Osteocyte (in vitro differentiated cells): Measurements from ENCODE around the gene CREBL2. TPM values are rescaled to one million over a fixed set of nuclear protein-coding genes. Genes with fewer than 3 reads are reported as not detected.

Experiments used
- DNase-seq: peaks from one replicate; pipeline ENCODE4 v3.0.0; 2021; ENCODE audit warnings: mixed read lengths; ENCODE audit not compliant: unreplicated experiment; ENCODE audit errors: extremely low spot score
- H3K27ac Mint-ChIP-seq: one replicate; pipeline ENCODE4 v1.8.0; 2021; ENCODE audit warnings: mild to moderate bottlenecking, mixed read lengths; ENCODE audit not compliant: unreplicated experiment
- H3K27me3 Mint-ChIP-seq: one replicate; pipeline ENCODE4 v1.8.0; 2021; ENCODE audit warnings: mixed read lengths; ENCODE audit not compliant: unreplicated experiment
- H3K36me3 Mint-ChIP-seq: one replicate; pipeline ENCODE4 v1.8.0; 2021; ENCODE audit warnings: mixed read lengths; ENCODE audit not compliant: unreplicated experiment
- H3K4me1 Mint-ChIP-seq: one replicate; pipeline ENCODE4 v1.8.0; 2021; ENCODE audit warnings: mixed read lengths; ENCODE audit not compliant: unreplicated experiment
- H3K4me3 Mint-ChIP-seq: one replicate; pipeline ENCODE4 v1.8.0; 2021; ENCODE audit warnings: mild to moderate bottlenecking, moderate library complexity, mixed read lengths; ENCODE audit not compliant: unreplicated experiment
- H3K9me3 Mint-ChIP-seq: one replicate; pipeline ENCODE4 v1.8.0; 2021; ENCODE audit warnings: mixed read lengths; ENCODE audit not compliant: unreplicated experiment
- total RNA-seq: library from RNA; stranded (reverse); gene quantifications from 2 replicates; pipeline ENCODE4 v1.2.1, GENCODE V29; 2021
- TF ChIP-seq, protein P1 (sequence below): fragments of 200-600 bp; sonication (generic); IDR thresholded peaks from 2 replicates; pipeline ENCODE4 v1.5.0; 2021; ENCODE audit warnings: antibody characterized with exemption, mild to moderate bottlenecking, moderate library complexity

Gene CREBL2
- total RNA-seq, 1 donor from 2014 or later: 15.1 TPM

DNA sequence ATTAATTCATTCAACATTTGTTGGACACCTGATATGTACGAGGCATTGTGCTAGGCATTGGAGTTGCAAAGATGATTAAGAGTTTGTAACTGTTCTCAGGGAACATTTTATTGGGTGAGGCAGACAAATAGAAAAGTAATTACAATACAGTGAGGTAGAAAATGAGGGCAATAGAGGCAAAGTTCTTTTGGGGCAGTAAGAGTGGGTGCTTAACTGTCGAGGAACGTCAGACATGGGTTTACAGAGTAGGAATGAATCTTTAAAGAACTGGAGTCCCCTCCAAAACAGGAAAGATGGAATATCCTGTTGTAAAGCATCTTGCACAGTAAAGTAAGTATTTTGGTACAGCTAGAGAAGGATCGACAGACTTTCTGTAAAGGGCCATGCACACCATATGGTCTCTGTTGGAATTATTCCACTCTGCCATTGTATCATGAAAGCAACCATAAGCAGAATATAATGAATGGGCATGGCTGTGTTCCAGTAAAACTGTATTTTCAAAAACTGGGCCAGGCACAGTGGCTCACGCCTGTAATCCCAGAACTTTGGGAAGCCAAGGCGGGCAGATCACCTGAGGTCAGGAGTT lies 9.1 kb downstream of the CREBL2 start:
- peaks cover 23% of the 10 kb centered on the region for H3K36me3 Mint-ChIP-seq
- no peaks in the 10 kb centered on the region for H3K27me3 Mint-ChIP-seq
- TF ChIP-seq, protein P1, sequence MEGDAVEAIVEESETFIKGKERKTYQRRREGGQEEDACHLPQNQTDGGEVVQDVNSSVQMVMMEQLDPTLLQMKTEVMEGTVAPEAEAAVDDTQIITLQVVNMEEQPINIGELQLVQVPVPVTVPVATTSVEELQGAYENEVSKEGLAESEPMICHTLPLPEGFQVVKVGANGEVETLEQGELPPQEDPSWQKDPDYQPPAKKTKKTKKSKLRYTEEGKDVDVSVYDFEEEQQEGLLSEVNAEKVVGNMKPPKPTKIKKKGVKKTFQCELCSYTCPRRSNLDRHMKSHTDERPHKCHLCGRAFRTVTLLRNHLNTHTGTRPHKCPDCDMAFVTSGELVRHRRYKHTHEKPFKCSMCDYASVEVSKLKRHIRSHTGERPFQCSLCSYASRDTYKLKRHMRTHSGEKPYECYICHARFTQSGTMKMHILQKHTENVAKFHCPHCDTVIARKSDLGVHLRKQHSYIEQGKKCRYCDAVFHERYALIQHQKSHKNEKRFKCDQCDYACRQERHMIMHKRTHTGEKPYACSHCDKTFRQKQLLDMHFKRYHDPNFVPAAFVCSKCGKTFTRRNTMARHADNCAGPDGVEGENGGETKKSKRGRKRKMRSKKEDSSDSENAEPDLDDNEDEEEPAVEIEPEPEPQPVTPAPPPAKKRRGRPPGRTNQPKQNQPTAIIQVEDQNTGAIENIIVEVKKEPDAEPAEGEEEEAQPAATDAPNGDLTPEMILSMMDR: no peak
- H3K27ac Mint-ChIP-seq: no peak overlapping the region
- no peak for DNase-seq
- peaks cover 7% of the 10 kb centered on the region for H3K9me3 Mint-ChIP-seq
- peaks cover 3% of the 10 kb centered on the region for H3K4me1 Mint-ChIP-seq
- H3K4me3 Mint-ChIP-seq: no peak overlapping the region

DNA sequence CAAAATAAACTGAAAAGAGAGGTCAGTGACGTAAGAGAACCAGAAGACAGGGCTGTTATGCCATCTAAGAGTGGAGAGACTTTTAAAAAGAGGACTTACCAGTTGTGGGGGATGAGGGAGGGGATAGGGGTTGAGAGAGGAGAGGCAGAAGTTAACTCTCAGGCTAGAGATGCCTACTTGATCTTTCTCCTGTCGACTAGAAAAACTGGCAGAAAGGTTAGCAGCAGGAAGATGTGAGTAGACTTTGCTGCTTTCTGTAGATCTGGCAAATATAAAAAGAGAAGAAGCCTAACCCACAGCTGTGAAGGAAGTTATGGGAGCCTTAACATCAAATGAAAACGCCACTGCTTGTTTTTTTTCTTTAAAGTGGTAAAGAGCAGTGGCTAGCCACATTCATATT lies 10.7 kb downstream of the CREBL2 start:
- Mint-ChIP-seq H3K36me3 (peaks cover 28% of the 10 kb centered on the region), H3K27me3 (no peaks in the 10 kb centered on the region), H3K9me3 (peaks cover 7% of the 10 kb centered on the region), H3K4me3 (no peak overlapping the region), H3K27ac (no peak overlapping the region), H3K4me1 (no peaks in the 10 kb centered on the region)
- DNase-seq: no peak
- TF ChIP-seq, protein P1: no peak

- peaks cover 5% of the 10 kb centered on the region for H3K4me1 Mint-ChIP-seq
- no peaks in the 10 kb centered on the region for H3K27me3 Mint-ChIP-seq
- TF ChIP-seq, protein P1: no peak
- peaks cover 7% of the 10 kb centered on the region for H3K9me3 Mint-ChIP-seq
- no peak for DNase-seq
- peaks cover 30% of the 10 kb centered on the region for H3K36me3 Mint-ChIP-seq
- H3K4me3 Mint-ChIP-seq: no peak overlapping the region
- H3K27ac Mint-ChIP-seq: no peak overlapping the region
These were observed 12.9 kb downstream of the CREBL2 start for GRCh38 chr12:12624498-12624992.

- Mint-ChIP-seq H3K27ac (no peak overlapping the region), H3K36me3 (peaks cover 22% of the 10 kb centered on the region), H3K27me3 (no peaks in the 10 kb centered on the region), H3K9me3 (peaks cover 7% of the 10 kb centered on the region), H3K4me1 (peaks cover 5% of the 10 kb centered on the region), H3K4me3 (no peak overlapping the region)
- no peak for DNase-seq
- TF ChIP-seq, protein P1: no peak
These were observed 14.8 kb downstream of the CREBL2 start for GRCh38 chr12:12626471-12626870.

DNA sequence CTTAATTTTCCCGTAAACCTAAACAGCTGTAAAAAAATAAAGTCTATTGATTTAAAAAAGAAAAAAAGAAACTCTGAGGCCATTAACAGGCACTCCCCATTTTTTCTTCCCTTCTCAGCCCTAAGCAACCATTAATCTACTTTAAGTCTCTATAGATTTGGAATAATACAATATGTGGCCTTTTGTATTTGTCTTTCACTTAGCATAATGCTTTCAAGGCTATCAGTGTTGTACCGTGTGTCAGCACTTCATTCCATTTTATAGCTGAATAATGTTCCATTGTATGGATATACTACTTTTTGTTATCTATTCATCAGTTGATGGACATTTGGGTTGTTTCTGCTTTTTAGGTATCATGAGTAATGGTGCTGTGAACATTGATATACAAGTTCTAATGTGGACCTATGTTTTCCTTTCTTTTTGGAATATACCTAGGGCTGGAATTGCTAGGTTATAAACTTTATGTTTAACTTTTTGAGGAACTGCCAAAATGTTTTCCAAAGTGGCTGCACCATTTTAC lies 15.7 kb downstream of the CREBL2 start:
- no peak overlapping the region for H3K27ac Mint-ChIP-seq
- TF ChIP-seq, protein P1: no peak
- H3K36me3 Mint-ChIP-seq: peaks cover 20% of the 10 kb centered on the region
- no peaks in the 10 kb centered on the region for H3K27me3 Mint-ChIP-seq
- H3K9me3 Mint-ChIP-seq: peaks cover 7% of the 10 kb centered on the region
- H3K4me3 Mint-ChIP-seq: no peak overlapping the region
- H3K4me1 Mint-ChIP-seq: peaks cover 5% of the 10 kb centered on the region
- no peak for DNase-seq
